Sigmoid colon (tissue), 4 donors: ENCODE results near the gene FFAR4.

Experiments used
- CTCF ChIP-seq, 4 experiments: fragments of 450-650 bp in 3 of 4; fragments of 200-600 bp in 1 of 4; IDR thresholded peaks; one replicate each; pipeline ENCODE4 v1.5.1; 2016 to 2019; ENCODE audit warnings: antibody characterized with exemption in 4 of 4, mild to moderate bottlenecking in 3 of 4, moderate library complexity in 2 of 4
- EP300 ChIP-seq, 4 donors: sonication (generic); formaldehyde crosslinking; IDR thresholded peaks; one replicate each; pipeline ENCODE4 v1.6.1; 2017; ENCODE audit warnings: antibody characterized with exemption in 4 of 4

DNA sequence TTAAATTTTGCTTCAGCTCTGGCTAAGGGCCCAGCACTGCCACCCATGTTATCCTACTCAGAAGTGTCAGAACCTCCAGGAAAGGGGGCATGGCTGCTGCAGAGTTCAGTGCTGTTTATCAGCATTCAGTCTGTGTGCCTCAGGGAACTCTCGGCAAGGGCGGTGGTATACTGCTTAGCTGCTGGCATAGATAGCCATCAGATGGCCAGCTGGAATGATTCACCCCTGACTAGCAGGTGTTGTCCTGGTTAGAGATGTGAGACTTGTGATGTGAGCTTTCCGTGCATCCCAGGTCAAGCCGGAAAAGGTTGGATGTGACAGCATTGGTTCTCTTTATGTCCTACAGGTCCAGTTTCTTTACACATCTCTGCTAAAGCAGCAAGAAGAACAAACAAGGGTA is 47.9 kb upstream of the FFAR4 start:
- TF ChIP-seq CTCF (IDR thresholded peaks at IDR 0.05) (no peak), EP300 (IDR thresholded peaks at IDR 0.05) (no peak)
